ENCODE results near the gene TP53TG5. TPM values are rescaled to one million over a fixed set of nuclear protein-coding genes. Genes with fewer than 3 reads are reported as not detected.

TP53TG5 gene
- total and polyA plus RNA-seq, 2 of the 8 experiments (the other 6 are each of a cell fraction or from before 2014, with no cell fraction given): not detected

DNA sequence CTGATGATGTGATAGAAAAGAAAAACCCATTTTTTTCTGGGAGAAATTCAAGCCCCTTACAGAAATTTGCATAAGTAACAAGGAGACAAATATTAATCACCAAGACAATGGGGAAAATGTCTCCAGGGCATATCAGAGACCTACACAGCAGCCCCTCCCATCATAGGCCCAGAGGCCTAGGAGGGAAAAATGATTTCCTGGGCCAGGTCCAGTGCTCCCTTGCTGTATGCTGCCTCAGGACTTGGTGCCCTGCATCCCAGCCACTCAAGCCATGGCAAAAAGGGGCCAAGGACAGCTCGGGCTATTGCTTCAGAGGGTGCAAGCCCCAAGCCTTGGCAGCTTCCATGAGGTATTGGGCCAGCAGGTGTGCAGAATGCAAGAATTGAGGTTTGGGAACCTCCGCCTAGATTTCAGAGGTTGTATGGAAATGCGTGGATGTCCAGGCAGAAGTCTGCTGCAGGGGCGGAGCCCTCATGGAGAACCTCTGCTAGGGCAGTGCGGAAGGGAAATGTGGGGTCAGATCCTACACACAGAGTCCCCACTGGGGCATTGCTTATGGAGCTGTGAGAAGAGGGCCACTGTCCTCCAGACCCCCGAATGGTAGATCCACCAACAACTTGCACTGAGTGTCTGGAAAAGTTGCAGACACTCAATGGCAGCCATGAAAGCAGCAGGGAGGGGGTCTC is 22.4 kb upstream of the TP53TG5 start:
- Histone ChIP-seq H3K4me1 (replicated peaks in 1 of 4; ENCODE audit: control insufficient read depth in 3 of 4, insufficient read depth in 4 of 4, low read length in 3 of 4) (no peaks in the 10 kb centered on the region; a peak in 1 of 7 replicates), H2AFZ (ENCODE audit: low read length) (no peak overlapping the region), H2BK15ac (ENCODE audit: low read length) (no peak overlapping the region), H3K18ac (ENCODE audit: extremely low read depth, low read length) (no peak overlapping the region), H3K27ac (ENCODE audit: low read depth, low read length) (no peak overlapping the region), H3K4ac (replicated peaks; ENCODE audit: insufficient read length, low read depth, low read length) (no peak overlapping the region), H2BK5ac (ENCODE audit: low read depth, low read length) (no peak overlapping the region), H3K36me3 (ENCODE audit: control insufficient read depth in 2 of 4, insufficient read depth in 4 of 4, low read length in 3 of 4) (no peaks in the 10 kb centered on the region), H3K23me2 (ENCODE audit: low read depth, low read length) (peaks cover under 1% of the 10 kb centered on the region; the same call in 1 of the 2 replicates), H3K4me2 (ENCODE audit: insufficient read depth in 1 of 2, low read depth in 2 of 2, low read length in 2 of 2) (no peak overlapping the region), H3K4me3 (ENCODE audit: extremely low read depth in 1 of 4, insufficient read depth in 2 of 4, low read depth in 3 of 4, low read length in 4 of 4) (no peak overlapping the region), H3K79me2 (ENCODE audit: control insufficient read depth in 1 of 2, insufficient read depth in 2 of 2, low read length in 2 of 2) (no peaks in the 10 kb centered on the region), H4K91ac (replicated peaks; ENCODE audit: insufficient read length, low read length) (no peak overlapping the region), H4K8ac (ENCODE audit: extremely low read depth, insufficient read depth, low read length) (no peak overlapping the region), H4K20me1 (replicated peaks in 1 of 2; ENCODE audit: control insufficient read depth in 1 of 2, insufficient read depth in 2 of 2, low read length in 2 of 2) (no peaks in the 10 kb centered on the region), H3K9me3 (ENCODE audit: insufficient read depth in 2 of 2, low read depth in 1 of 2, low read length in 1 of 2) (peaks cover 15 to 22% of the 10 kb centered on the region in 2 experiments), H3K14ac (ENCODE audit: insufficient read length) (no peak overlapping the region), H2BK120ac (replicated peaks; ENCODE audit: low read depth, low read length) (no peak overlapping the region), H3K9ac (replicated peaks in 1 of 4; ENCODE audit: extremely low read depth in 1 of 4, low read depth in 3 of 4, low read length in 3 of 4) (no peak overlapping the region), H3K79me1 (ENCODE audit: low read depth, low read length) (no peaks in the 10 kb centered on the region), H3K27me3 (replicated peaks in 1 of 4; ENCODE audit: control insufficient read depth in 3 of 4, extremely low read depth in 1 of 4, insufficient read depth in 3 of 4, low read length in 3 of 4) (peaks cover 0 to 12% (median 6%) of the 10 kb centered on the region in 4 experiments; a peak in 5 of 7 replicates), H3K56ac (replicated peaks; ENCODE audit: insufficient read length, low read depth, low read length) (no peak overlapping the region), H2BK20ac (ENCODE audit: low read length) (no peak overlapping the region), H3K23ac (ENCODE audit: insufficient read length) (no peak overlapping the region), H2BK12ac (ENCODE audit: low read depth, low read length) (no peak overlapping the region), H4K5ac (ENCODE audit: insufficient read length, low read depth, low read length) (no peak overlapping the region), H2AK5ac (ENCODE audit: low read depth, low read length) (no peak overlapping the region)
- ChIA-PET CTCF (ENCODE audit: partially characterized antibody) (no interaction called here), POLR2A (ENCODE audit: partially characterized antibody) (interaction anchor here (1.3 kb wide), 1 partner anchor 60 kb away, joined by 3 read pairs; no protein-coding TSS in a partner anchor)
- DNase-seq (ENCODE audit: low read depth in 1 of 2, low spot score in 2 of 2) (no peak), FAIRE-seq (no peak)
- TF ChIP-seq, protein P1, sequence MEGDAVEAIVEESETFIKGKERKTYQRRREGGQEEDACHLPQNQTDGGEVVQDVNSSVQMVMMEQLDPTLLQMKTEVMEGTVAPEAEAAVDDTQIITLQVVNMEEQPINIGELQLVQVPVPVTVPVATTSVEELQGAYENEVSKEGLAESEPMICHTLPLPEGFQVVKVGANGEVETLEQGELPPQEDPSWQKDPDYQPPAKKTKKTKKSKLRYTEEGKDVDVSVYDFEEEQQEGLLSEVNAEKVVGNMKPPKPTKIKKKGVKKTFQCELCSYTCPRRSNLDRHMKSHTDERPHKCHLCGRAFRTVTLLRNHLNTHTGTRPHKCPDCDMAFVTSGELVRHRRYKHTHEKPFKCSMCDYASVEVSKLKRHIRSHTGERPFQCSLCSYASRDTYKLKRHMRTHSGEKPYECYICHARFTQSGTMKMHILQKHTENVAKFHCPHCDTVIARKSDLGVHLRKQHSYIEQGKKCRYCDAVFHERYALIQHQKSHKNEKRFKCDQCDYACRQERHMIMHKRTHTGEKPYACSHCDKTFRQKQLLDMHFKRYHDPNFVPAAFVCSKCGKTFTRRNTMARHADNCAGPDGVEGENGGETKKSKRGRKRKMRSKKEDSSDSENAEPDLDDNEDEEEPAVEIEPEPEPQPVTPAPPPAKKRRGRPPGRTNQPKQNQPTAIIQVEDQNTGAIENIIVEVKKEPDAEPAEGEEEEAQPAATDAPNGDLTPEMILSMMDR (IDR thresholded peaks at IDR 0.05; ENCODE audit: control extremely low read depth in 1 of 3, insufficient read depth in 1 of 3, low read depth in 1 of 3, low read length in 3 of 3): no peak
- 89% methylated on average over 6 of the region's 6 CpGs; no CpG with 5 or more reads in 1 of the 2 experiments for WGBS, 2 experiments (ENCODE audit: extremely low coverage in 1 of 2, insufficient coverage in 1 of 2, insufficient read length in 1 of 2, insufficient replicate concordance in 2 of 2, low coverage in 1 of 2, low lambda C conversion rate in 2 of 2, missing lambda C conversion rate in 1 of 2)

All from H1 (cell line).